Hematopoietic multipotent progenitor cell treated with erythropoietin and hydrocortisone succinate and interleukin-3 and kit ligand, for 6 days (in vitro differentiated cells): ENCODE results near the gene PACRG.

ENCODE experiments used
- DNase-seq: peaks from one replicate; pipeline ENCODE4 v3.0.0-alpha.2; 2015

PACRG gene

DNA sequence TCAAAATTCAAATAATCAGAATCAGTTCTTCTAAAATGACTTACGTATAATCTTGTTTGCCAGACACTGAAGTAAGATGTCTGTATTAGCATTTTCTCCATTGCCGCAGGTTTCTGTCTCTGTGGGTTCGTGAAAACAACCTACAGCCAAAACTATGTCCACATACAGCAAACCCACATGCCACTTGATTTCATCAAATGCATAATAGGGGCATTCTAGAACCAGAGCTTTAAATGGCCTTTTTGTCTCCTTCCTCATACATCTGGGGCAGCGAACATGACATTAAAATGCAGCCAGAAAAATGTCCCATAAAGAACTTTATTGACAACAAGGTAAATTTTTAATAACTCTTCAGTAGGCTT, 596.5 kb downstream of the PACRG start:
- no peak for DNase-seq

GRCh38 chr6:163324688-163325389, 597.1 kb downstream of the PACRG start:
- DNase-seq = no peak

- DNase-seq = no peak
These were observed 597.6 kb downstream of the PACRG start for GRCh38 chr6:163325390-163325784.

GRCh38 chr6:163327165-163327880, 599.5 kb downstream of the PACRG start:
- no peak for DNase-seq

DNA sequence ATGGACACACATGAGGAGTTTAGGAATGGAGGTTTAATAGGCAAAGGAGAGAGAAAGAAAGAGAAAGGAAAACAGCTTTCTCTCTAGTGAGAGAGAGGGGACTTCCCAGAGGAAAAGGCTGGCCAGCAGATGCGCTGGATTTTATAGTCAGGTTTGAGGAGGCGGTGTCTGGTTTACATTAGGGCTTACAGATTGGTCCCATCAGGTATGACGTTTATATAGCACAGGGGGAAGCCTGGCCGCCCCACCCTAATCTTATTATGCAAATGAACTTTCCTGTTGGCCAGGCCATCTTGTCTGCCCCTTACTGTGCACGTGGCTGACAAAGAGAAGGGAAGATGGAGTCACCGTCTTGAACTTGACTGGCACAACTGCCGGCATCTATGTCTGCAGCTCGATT, 600.1 kb downstream of the PACRG start:
- DNase-seq = no peak

GRCh38 chr6:163328411-163328810, 600.6 kb downstream of the PACRG start:
- DNase-seq = no peak

GRCh38 chr6:163329991-163330390, 602.2 kb downstream of the PACRG start:
- no peak for DNase-seq

DNA sequence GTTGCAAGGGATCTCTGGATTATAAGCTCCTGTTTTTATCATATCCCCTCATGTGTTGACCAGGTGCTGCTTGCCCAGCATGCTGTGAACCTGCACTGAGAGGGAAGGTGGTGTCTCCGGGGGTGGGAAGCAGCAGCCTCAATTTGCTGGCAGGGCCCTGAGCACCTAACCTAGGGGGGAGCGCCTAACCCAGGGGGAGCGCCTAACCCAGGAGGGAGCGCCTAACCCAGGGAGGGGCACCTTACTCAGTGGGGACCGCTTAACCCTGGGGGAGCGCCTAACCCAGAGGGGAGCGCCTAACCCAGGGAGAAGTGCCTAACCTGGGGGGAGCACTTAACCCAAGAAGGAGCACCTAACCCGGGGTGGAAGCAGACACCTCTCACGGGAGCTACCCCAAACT, 603.5 kb downstream of the PACRG start:
- DNase-seq = no peak

GRCh38 chr6:163332575-163332974, 604.8 kb downstream of the PACRG start:
- DNase-seq = no peak

GRCh38 chr6:163333038-163333437, 605.3 kb downstream of the PACRG start:
- no peak for DNase-seq

- DNase-seq = no peak
These were observed 606.2 kb downstream of the PACRG start for GRCh38 chr6:163333701-163334663.

GRCh38 chr6:163335056-163335455, 607.3 kb downstream of the PACRG start:
- no peak for DNase-seq

DNA sequence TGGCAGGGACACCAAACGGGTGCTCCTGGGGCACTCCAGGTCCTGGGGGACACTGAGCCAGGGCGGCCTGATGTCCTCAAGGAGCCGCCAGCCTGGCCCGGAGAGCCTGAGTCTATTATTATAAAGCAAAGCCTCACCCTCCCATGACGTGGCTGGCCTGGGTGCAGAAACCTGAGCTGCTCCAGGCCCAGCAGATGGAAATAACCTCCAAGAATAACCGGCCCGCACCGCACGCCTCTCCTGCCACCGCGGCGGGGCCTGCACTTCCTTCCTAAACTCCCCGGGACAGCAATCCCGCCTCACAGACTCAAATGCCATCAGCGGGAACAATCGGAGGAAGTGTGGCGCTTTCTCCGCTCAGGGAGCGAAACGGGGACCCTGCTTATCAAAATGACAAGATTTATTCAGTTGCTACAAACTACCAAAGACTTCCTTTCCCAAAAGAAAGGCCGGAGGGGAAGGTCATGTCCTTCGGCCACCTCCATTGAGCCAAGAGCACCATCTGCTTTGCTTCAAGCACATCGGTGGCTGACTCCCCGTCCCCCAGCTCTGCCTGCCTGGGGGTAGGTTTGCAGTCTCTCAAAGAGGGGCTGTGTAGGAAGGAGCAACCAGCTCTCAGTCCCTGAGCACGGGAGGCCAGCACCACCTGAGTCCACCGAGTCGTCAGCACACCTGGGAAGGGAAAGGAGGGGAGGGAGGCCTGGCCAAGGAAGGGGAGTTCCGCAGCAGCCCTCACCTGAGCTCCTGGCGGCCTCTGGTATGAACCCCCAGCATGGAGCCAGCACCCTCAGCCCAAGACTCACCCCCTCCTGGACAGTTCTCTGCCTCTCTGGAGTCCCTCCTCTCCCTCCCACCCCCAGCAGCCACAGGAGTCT, 608.1 kb downstream of the PACRG start:
- DNase-seq = no peak

- no peak for DNase-seq
These were observed 609.2 kb downstream of the PACRG start for GRCh38 chr6:163336961-163337360.

GRCh38 chr6:163337958-163338357, 610.2 kb downstream of the PACRG start:
- no peak for DNase-seq

DNA sequence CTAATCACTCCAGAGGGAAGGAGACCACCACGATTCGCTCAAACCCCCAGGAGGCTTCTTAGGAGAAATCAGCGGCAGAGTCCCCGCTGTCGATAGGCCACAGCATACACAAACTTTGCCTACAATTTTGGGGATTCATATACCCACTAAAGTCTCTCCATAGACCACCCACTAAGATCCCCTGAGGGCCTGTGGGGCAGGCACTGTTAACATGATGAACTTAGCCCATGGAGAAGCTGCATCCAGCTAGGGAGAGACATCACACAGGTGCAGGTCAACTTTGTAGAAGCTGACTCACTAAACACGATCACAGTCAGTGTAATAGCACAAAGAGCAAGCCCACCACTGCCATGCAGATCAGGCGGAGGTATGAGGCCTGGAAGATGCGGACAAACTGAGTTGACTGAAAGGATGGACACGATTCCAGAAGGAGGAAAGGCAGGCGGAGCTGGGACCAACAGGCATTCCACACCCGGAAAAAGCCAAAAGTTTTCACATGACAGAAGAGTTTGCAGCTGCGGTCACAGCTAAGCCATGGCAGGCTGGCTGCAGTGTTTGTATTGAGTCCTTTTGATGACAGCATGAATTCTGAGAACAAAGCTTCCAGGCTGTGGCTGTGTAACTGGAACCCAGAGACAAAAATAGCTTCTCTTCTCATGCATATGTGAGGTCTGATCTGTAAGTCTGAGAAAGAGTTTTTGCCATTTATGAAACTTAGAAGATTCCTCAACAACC, 611.1 kb downstream of the PACRG start:
- DNase-seq = no peak

DNA sequence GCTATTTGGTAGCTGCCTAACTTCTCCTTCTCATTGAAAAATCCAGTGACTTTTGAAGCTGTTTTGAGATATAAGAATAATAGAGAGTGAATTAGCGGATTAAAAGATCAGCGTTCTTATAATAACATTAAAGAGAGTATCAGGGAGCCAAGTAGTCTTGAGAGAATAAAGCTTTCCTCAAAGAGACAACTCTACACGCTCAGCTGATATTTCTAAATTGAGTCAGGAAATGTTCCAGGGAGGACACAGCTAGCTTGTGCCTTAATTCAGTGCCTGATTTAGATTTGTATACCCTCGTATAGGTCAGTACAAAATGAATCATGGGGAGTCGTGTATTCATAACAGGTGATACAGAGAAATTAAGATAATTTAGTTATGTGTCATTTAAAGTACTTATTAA, 611.7 kb downstream of the PACRG start:
- DNase-seq = no peak

- no peak for DNase-seq
These were observed 612.6 kb downstream of the PACRG start for GRCh38 chr6:163340201-163340887.

- DNase-seq = no peak
These were observed 613.7 kb downstream of the PACRG start for GRCh38 chr6:163341224-163342061.
